ENCODE results near the gene ASCL5. TPM values are rescaled to one million over a fixed set of nuclear protein-coding genes. Genes with fewer than 3 reads are reported as not detected.

Gene ASCL5
- total RNA-seq, 3 donors from 2014 or later = not detected

DNA sequence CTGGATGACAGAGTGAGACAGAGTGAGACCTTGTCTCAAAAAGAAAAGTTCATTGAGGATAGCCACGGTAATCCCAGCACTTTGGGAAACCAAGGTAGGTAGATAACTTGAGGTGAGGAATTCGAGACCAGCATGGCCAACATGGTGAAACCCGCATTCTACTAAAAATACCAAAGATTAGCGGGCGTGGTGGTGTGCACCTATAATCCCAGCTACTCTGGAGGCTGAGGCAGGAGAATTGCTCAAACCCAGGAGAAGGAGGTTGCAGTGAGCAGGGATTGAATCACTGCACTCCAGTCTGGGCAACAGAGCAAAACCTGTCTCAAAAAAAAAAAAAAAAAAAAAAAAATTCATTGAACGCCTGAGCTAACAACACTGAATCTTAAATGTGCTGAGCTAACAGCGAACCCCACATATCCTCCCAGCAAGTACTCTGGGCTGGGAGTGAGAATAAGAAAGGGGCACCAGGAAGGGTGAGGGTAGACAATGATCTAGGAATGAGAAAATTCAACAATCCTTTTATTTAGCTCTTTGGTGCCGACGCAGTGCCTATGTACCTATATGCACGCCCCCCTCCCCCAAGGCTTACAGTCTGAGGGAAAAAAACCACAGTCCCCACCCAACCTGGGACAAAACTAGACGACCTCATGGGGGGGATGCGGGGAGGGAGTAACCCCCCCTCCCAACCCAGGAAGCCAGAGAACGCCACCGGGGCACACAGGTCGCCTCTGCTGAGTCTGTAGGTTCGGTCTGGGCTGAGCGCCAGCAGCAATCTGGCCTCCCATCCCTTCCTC is 13.3 kb downstream of the ASCL5 start:
- H3K27ac ChIP-seq = no peak overlapping the region
- peak overlapping the region; percentile 50 to 81 (median 62) for H3K4me3 ChIP-seq
- no peak for DNase-seq (ENCODE audit: low spot score in 2 of 2)
- intact Hi-C loops (cut with DNase I; ENCODE audit: low total_unique reads) = no loop called here
- no peak for TF ChIP-seq CTCF (IDR thresholded peaks at IDR 0.05)
- TF ChIP-seq POLR2AphosphoS5 (IDR thresholded peaks at IDR 0.05) = no peak
- no peak for TF ChIP-seq POLR2A (IDR thresholded peaks at IDR 0.05)
- H3K27me3 ChIP-seq = peaks cover 0 to 13% of the 10 kb centered on the region in 2 donors
- no peaks in the 10 kb centered on the region for H3K9me3 ChIP-seq
- H3K4me1 ChIP-seq = no peaks in the 10 kb centered on the region
- H3K36me3 ChIP-seq = no peaks in the 10 kb centered on the region

DNA sequence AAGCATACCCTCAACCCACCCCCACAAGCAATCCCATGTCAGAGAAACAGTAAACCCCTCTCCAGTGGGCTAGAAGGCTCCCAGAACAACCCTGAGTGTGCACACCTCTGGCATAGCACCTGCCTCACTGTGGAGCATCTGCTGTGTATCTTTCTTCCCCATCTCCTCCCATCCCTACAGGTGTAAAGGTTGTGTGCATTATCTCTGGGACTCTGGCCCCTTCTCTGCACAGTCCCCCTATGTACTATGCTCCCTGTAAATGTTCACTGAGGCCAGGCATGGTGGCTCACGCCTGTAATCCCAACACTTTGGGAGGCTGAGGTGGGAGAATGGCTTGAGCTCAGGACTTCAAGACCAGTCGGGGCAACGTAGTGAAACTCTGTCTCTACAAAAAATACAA is 14.1 kb downstream of the ASCL5 start:
- no peak for DNase-seq (ENCODE audit: low spot score in 2 of 2)
- H3K9me3 ChIP-seq = no peaks in the 10 kb centered on the region
- no peak overlapping the region for H3K27ac ChIP-seq
- no peak for TF ChIP-seq POLR2AphosphoS5 (IDR thresholded peaks at IDR 0.05)
- TF ChIP-seq POLR2A (IDR thresholded peaks at IDR 0.05) = no peak
- no peak for TF ChIP-seq CTCF (IDR thresholded peaks at IDR 0.05)
- H3K4me3 ChIP-seq = no peak overlapping the region
- H3K4me1 ChIP-seq = no peaks in the 10 kb centered on the region
- peaks cover 0 to 13% of the 10 kb centered on the region in 2 donors for H3K27me3 ChIP-seq
- no peaks in the 10 kb centered on the region for H3K36me3 ChIP-seq
- intact Hi-C loops (cut with DNase I; ENCODE audit: low total_unique reads) = no loop called here

DNA sequence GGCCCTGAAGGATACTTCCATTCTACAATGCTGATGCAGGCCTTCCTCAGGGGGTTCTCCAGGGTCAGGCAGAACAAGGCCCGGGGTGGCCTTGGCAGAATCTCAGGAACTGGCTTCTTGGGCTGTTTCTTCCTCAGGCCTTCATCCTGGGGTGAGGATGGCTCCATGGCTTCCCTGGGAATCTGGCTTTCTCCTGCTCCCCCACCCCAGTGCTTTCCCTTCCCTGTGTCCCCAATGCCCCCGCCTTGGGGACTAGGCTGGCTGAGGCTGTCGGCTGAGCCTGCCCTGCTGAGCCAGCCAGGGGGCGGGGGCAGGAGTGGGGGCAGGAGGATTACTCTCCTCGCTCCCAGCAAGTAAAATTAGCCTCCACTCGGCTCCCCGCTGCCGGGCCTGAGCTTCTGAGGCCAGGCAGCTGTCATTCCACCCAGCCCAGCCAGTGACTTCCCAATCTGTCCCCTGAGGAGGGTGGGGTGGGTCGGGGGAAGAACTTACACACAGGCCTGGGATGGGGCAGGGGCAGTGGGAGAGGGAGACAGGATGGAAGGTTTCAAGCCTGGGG is 14.7 kb downstream of the ASCL5 start, which contains the start of gene CACNA1S:
Gene CACNA1S (minus strand): TSS at position 254 of the 559 bp plus-strand sequence. CDS start 87 bp downstream, at position 167.
- Histone ChIP-seq H3K9me3 (no peaks in the 10 kb centered on the region), H3K27ac (no peak within 1 kb of the TSS), H3K36me3 (no peaks in the 10 kb centered on the region), H3K27me3 (peaks cover 0 to 13% of the 10 kb centered on the region in 2 donors), H3K4me3 (no peak within 1 kb of the TSS), H3K4me1 (no peaks in the 10 kb centered on the region)
- TF ChIP-seq POLR2AphosphoS5 (IDR thresholded peaks at IDR 0.05) = no peak
- no peak for TF ChIP-seq POLR2A (IDR thresholded peaks at IDR 0.05)
- intact Hi-C loops (cut with DNase I; ENCODE audit: low total_unique reads) = no loop called here
- DNase-seq (ENCODE audit: low spot score in 2 of 2) = no peak

GRCh38 chr1:201111672-201112071 is 15.3 kb downstream of the ASCL5 start:
- H3K9me3 ChIP-seq = no peaks in the 10 kb centered on the region
- intact Hi-C loops (cut with DNase I; ENCODE audit: low total_unique reads) = no loop called here

GRCh38 chr1:201111156-201111555 is 15.8 kb downstream of the ASCL5 start:
- H3K9me3 ChIP-seq = no peaks in the 10 kb centered on the region
- TF ChIP-seq POLR2AphosphoS5 (IDR thresholded peaks at IDR 0.05) = no peak
- TF ChIP-seq CTCF (IDR thresholded peaks at IDR 0.05) = no peak
- TF ChIP-seq POLR2A (IDR thresholded peaks at IDR 0.05) = no peak
- H3K27ac ChIP-seq = no peak overlapping the region
- no peaks in the 10 kb centered on the region for H3K36me3 ChIP-seq
- H3K4me3 ChIP-seq = no peak overlapping the region
- intact Hi-C loops (cut with DNase I; ENCODE audit: low total_unique reads) = no loop called here
- DNase-seq (ENCODE audit: low spot score in 2 of 2) = no peak
- no peaks in the 10 kb centered on the region for H3K4me1 ChIP-seq
- peaks cover 0 to 13% of the 10 kb centered on the region in 2 donors for H3K27me3 ChIP-seq

More at GRCh38 chr1:201111672-201112071, 15.3 kb downstream of the ASCL5 start:
- Histone ChIP-seq H3K4me3 (no peak overlapping the region), H3K27me3 (peaks cover 0 to 13% of the 10 kb centered on the region in 2 donors), H3K4me1 (no peaks in the 10 kb centered on the region), H3K36me3 (no peaks in the 10 kb centered on the region), H3K27ac (no peak overlapping the region)
- DNase-seq (ENCODE audit: low spot score in 2 of 2) = no peak
- no peak for TF ChIP-seq CTCF (IDR thresholded peaks at IDR 0.05)
- no peak for TF ChIP-seq POLR2AphosphoS5 (IDR thresholded peaks at IDR 0.05)
- no peak for TF ChIP-seq POLR2A (IDR thresholded peaks at IDR 0.05)

Data from breast epithelium (tissue), 4 donors.